H1 (cell line): Measurements from ENCODE around the gene MED29. TPM values are rescaled to one million over a fixed set of nuclear protein-coding genes. Genes with fewer than 3 reads are reported as not detected.

Source experiments
- ASH2L ChIP-seq: fragments of 200-600, 300-600 bp; sonication (generic); IDR thresholded peaks from one replicate; pipeline ENCODE4 v1.7.1; 2017; ENCODE audit warnings: low read length
- ATF3 ChIP-seq: IDR thresholded peaks from 2 replicates; pipeline ENCODE4 v1.6.1; 2011; ENCODE audit warnings: low read depth, mild to moderate bottlenecking, low read length; ENCODE audit not compliant: insufficient read depth
- BACH1 ChIP-seq: IDR thresholded peaks from 2 replicates; pipeline ENCODE4 v1.6.1; 2012; ENCODE audit warnings: low read length, improper control_type of control experiment
- CBX8 ChIP-seq: fragments of 300-800, 300-1000 bp; sonication (generic); IDR thresholded peaks from 2 replicates; pipeline ENCODE4 v1.7.1; 2016; ENCODE audit warnings: low read depth, low read length, borderline replicate concordance
- CHD1 ChIP-seq: IDR thresholded peaks from 2 replicates; pipeline ENCODE4 v1.6.1; 2012; ENCODE audit warnings: low read depth, low read length, improper control_type of control experiment
- FOSL1 ChIP-seq: IDR thresholded peaks from 2 replicates; pipeline ENCODE4 v1.6.1; 2011; ENCODE audit warnings: mild to moderate bottlenecking, low read depth, low read length, moderate library complexity; ENCODE audit not compliant: insufficient read depth
- GABPA ChIP-seq: IDR thresholded peaks from 2 replicates; pipeline ENCODE4 v1.6.1; 2011; ENCODE audit warnings: mild to moderate bottlenecking, low read length, moderate library complexity, borderline replicate concordance; ENCODE audit not compliant: insufficient read depth
- MAFK ChIP-seq: IDR thresholded peaks from 2 replicates; pipeline ENCODE4 v1.6.1; 2012; ENCODE audit warnings: low read depth, mild to moderate bottlenecking, improper control_type of control experiment, low read length
- MAX ChIP-seq: IDR thresholded peaks from 2 replicates; pipeline ENCODE4 v1.6.1; 2012; ENCODE audit warnings: inconsistent platforms
- NANOG ChIP-seq: IDR thresholded peaks from 2 replicates; pipeline ENCODE4 v1.6.1; 2011; ENCODE audit warnings: low read length, low read depth, mild to moderate bottlenecking, inconsistent platforms; ENCODE audit not compliant: insufficient read depth, poor library complexity, severe bottlenecking
- PHF8 ChIP-seq: fragments of 200-600 bp; sonication (generic); conservative IDR thresholded peaks from 2 replicates; pipeline ENCODE4 v1.7.1; 2012; ENCODE audit warnings: low read depth, mild to moderate bottlenecking, inconsistent platforms, low read length, moderate library complexity
- RAD21 ChIP-seq, 2 experiments: IDR thresholded peaks in 1 of 2; conservative IDR thresholded peaks in 1 of 2; 2 replicates each; pipeline ENCODE4 v1.6.1; 2011; ENCODE audit warnings: low read depth in 2 of 2, low read length in 2 of 2, improper control_type of control experiment in 1 of 2, inconsistent platforms in 1 of 2, mild to moderate bottlenecking in 1 of 2, moderate library complexity in 1 of 2
- RBBP5 ChIP-seq: IDR thresholded peaks from 2 replicates; pipeline ENCODE4 v1.7.1; 2012; ENCODE audit warnings: low read depth, mild to moderate bottlenecking, inconsistent platforms, low read length, moderate library complexity, borderline replicate concordance
- RFX5 ChIP-seq: IDR thresholded peaks from 2 replicates; pipeline ENCODE4 v1.6.1; 2011; ENCODE audit warnings: low read depth, low read length, improper control_type of control experiment, borderline replicate concordance
- RXRA ChIP-seq: IDR thresholded peaks from 2 replicates; pipeline ENCODE4 v1.6.1; 2011; ENCODE audit warnings: low read depth, mild to moderate bottlenecking, low read length, moderate library complexity; ENCODE audit not compliant: insufficient read depth
- SAP30 ChIP-seq: fragments of 300-600 bp; sonication (generic); IDR thresholded peaks from 2 replicates; pipeline ENCODE4 v1.7.1; 2012; ENCODE audit warnings: low read length, moderate library complexity, mild to moderate bottlenecking, inconsistent platforms; ENCODE audit not compliant: insufficient read depth, insufficient replicate concordance
- SIX5 ChIP-seq: IDR thresholded peaks from 2 replicates; pipeline ENCODE4 v1.6.1; 2011; ENCODE audit warnings: mild to moderate bottlenecking, low read depth, low read length
- SUZ12 ChIP-seq: fragments of 200-600 bp; sonication (generic); IDR thresholded peaks from 2 replicates; pipeline ENCODE4 v1.6.1; 2012; ENCODE audit warnings: mild to moderate bottlenecking, inconsistent platforms, low read length, moderate library complexity, mixed read lengths
- TEAD4 ChIP-seq: IDR thresholded peaks from 2 replicates; pipeline ENCODE4 v1.6.1; 2012; ENCODE audit warnings: low read depth, low read length, inconsistent platforms, mixed read lengths
- USF2 ChIP-seq: IDR thresholded peaks from 2 replicates; pipeline ENCODE4 v1.6.1; 2011; ENCODE audit warnings: low read length, improper control_type of control experiment
- YY1 ChIP-seq: IDR thresholded peaks from 2 replicates; pipeline ENCODE4 v1.6.1; 2011; ENCODE audit warnings: low read depth, mild to moderate bottlenecking, low read length
- polyA plus RNA-seq, 7 experiments: library from polyadenylated mRNA; depleted of rRNA in 3 of 7; stranded (reverse) in 5 of 7; unstranded in 2 of 7; fragments of >200 nt in 5 of 7; fragments of 200-250 nt in 2 of 7; gene quantifications; 1 replicate in 5 of 7; 2 replicates in 1 of 7; 4 replicates in 1 of 7; pipeline versions ENCODE4 v1.2.1 to v1.2.3, GENCODE V29; 2011 to 2013; ENCODE audit warnings: missing spikeins in 2 of 7, mixed read lengths in 2 of 7
- total RNA-seq: library from RNA; stranded (reverse); fragmentation: NEBNext Ultra II Directional; extraction: Animal tissue kit (Norgen Biotek cat#: 25700); gene quantifications from 2 replicates; pipeline ENCODE4 v1.2.1, GENCODE V29; 2021

Gene MED29
- total and polyA plus RNA-seq, 2 of the 8 experiments (the other 6 are each of a cell fraction or from before 2014, with no cell fraction given) = 31.1 to 52.5 TPM

DNA sequence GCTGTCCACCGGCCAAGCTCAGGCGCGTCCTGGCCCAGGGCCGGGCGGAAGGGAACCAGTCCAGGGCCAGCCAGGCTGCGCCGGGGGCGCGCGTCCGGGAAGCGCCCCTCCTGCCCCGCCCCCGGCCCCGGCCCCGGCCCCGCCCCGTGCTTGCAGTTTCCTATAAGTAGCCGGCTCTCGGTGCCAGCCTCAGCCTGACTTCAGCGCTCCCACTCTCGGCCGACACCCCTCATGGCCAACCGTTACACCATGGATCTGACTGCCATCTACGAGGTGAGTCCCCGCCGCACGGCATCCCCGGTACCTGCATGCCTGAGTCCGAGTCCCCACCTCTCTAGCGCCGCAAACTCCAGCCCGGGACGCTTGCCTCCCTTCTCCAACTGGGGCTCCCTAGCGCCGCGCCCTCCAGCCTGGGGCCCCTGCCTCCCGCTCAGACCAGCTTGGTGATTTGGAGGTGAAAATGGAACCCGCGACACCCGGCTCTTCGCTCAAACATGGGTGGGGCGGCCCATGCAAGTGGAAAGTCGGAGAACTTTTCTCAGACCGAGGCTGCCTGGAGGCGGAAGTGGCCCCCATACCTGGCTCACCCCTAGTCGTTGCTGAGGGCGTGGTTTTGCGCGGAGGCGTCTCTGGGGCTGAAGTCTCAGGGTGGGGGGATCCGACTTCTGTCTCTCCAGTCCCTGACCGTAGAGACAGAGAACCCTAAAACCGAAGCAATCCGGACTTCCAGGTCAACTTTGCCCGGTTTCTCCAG, 15.7 kb downstream of the MED29 start, which contains the start of gene ZFP36 (continued):
- TF ChIP-seq RXRA = no peak
- no peak for TF ChIP-seq TEAD4
- peak; percentile 72 for TF ChIP-seq ASH2L
- no peak for TF ChIP-seq MAFK
- TF ChIP-seq BACH1 = no peak
- TF ChIP-seq MAX = peak; percentile 21; the same call in 1 of the 2 replicates
- no peak for TF ChIP-seq CBX8
- TF ChIP-seq YY1 = 0 out of 2 replicates have a peak, but pooled peaks have one; percentile 16
- no peak for TF ChIP-seq FOSL1
- TF ChIP-seq RAD21 (IDR thresholded peaks at IDR 0.05 in 1 of 2, conservative IDR thresholded peaks at IDR 0.05 in 1 of 2; ENCODE audit: low read depth in 2 of 2, low read length in 2 of 2) = no peak; a peak in 1 of 4 replicates
- TF ChIP-seq ATF3 = no peak
- TF ChIP-seq USF2 = no peak
- no peak for TF ChIP-seq NANOG
- TF ChIP-seq PHF8 = peak; percentile 80
- TF ChIP-seq RFX5 = no peak
- no peak for TF ChIP-seq CHD1
- TF ChIP-seq GABPA = no peak
- TF ChIP-seq SIX5 = no peak
- TF ChIP-seq SAP30 = peak; percentile 86
- TF ChIP-seq RBBP5 = no peak
- TF ChIP-seq SUZ12 = no peak
